Middle frontal gyrus (tissue), 1 donor: ENCODE measurements around the gene INSC.

Experiments
- DNase-seq: peaks from one replicate; pipeline ENCODE4 v3.0.0-alpha.2; 2015; ENCODE audit warnings: low spot score; ENCODE audit errors: extremely low spot score

The INSC gene

GRCh38 chr11:15215005-15215404 is 100.3 kb downstream of the INSC start:
- no peak for DNase-seq

DNA sequence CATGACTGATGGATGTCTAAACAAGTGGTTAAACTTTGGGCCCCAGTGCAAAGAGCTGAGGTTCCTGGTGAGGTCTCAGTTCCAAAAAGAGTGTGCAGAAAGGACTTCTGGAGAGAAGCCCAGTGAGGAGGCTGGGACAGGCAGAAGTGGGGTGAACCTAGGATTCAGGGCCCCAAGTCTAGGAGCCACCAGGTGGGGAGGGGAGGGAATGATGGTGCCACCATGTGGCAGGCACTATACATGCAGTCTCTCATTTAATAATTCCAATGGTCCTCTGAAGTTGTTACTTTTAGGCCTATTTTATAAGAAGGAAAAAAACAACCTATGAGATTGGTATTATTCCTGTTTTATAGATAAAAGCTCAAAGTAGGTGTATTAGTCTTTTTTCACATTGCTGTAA is 102.0 kb downstream of the INSC start:
- no peak for DNase-seq

GRCh38 chr11:15217416-15217815 is 102.7 kb downstream of the INSC start:
- no peak for DNase-seq

- no peak for DNase-seq
Measured at GRCh38 chr11:15222777-15223176, 108.1 kb downstream of the INSC start.

- no peak for DNase-seq
Measured at GRCh38 chr11:15223318-15223717, 108.6 kb downstream of the INSC start.

DNA sequence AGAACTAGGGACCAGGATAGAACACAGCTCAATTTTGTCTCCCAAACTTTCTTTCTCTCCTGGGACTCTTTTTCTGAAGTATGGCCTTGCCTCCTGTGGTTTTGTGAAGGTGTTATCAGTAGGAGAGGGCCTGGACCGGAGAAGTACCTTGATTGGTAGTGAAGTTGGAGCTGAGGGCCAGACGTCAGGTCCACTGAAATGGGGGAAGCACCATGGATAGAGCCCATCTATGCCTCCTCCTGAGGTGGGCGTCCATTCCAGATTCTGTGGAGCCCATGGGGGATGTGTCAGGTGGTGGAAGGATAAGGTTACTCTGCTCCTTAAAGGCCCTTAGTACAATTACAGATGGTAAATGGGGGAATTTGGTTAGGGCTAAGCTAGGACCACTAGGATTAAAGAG is 109.7 kb downstream of the INSC start:
- DNase-seq = no peak

- DNase-seq = no peak
Measured at GRCh38 chr11:15227011-15227410, 112.3 kb downstream of the INSC start.

- DNase-seq = no peak
Measured at GRCh38 chr11:15228331-15228849, 113.7 kb downstream of the INSC start.

DNA sequence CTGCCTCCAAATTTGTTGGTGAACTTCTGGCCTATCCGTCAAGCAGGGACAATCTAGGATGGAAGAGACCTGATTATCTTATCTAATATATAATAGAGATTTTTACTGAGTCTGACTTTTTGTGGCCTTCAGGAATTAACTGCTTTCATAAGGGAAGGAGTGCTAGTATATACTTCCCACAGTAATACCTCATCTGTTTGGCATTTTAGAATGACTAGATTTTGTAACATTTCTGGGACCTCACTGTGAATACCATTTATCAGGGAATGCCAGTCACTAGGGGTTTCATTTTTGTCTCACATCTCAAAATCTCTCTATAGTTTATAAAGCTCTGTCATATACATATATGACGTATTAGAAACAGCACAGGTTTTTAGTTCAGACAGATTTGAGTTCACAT is 114.3 kb downstream of the INSC start:
- DNase-seq = no peak

DNA sequence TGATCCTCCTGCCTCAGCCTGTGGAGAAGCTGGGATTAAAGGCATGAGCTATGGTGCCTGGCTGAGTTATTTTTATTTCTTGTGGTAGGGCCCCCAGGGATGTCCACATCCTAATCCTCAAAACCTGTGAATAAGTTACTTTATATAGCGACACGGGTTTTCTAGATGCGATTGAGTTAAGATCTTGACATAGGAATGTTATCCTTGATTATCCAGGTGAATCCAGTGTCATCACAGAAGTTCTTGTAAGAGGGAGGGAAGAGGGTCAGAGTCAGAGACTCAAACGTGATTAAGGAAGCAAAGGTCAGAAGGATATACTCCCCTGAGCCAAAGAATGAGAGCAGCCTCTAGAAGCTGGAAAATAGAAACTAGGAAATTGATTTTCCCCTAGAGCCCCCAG is 117.8 kb downstream of the INSC start:
- DNase-seq = no peak

- DNase-seq = no peak
Measured at GRCh38 chr11:15233371-15234165, 118.8 kb downstream of the INSC start.

DNA sequence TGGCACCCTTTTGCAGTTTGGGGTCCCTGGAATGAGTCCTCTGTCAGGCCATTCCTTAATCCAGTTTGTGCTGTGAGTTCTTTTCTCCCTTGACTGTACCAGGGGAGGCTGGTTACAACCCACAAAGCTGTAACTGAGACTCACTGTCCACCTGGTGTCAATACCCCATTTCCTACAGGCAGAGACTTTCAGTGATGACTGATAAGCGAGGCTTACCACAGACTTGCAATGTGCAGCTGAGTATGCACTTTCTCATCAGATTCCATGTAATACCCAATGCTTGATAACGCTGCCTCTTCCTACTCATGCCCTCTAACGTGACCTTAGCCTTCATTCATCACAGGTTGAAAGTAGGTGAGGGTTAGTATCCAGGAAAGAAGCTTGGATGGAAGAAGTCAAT is 120.1 kb downstream of the INSC start:
- DNase-seq = no peak

GRCh38 chr11:15236559-15236958 is 121.8 kb downstream of the INSC start:
- DNase-seq = no peak

GRCh38 chr11:15238856-15239255 is 124.1 kb downstream of the INSC start:
- no peak for DNase-seq

- DNase-seq = no peak
Measured at GRCh38 chr11:15248749-15249148, 134.0 kb downstream of the INSC start.

- no peak for DNase-seq
Measured at GRCh38 chr11:15258433-15259165, 143.9 kb downstream of the INSC start.

- no peak for DNase-seq
Measured at GRCh38 chr11:15266999-15267398, 152.3 kb downstream of the INSC start.

- no peak for DNase-seq
Measured at GRCh38 chr11:15268598-15268997, 153.9 kb downstream of the INSC start.

DNA sequence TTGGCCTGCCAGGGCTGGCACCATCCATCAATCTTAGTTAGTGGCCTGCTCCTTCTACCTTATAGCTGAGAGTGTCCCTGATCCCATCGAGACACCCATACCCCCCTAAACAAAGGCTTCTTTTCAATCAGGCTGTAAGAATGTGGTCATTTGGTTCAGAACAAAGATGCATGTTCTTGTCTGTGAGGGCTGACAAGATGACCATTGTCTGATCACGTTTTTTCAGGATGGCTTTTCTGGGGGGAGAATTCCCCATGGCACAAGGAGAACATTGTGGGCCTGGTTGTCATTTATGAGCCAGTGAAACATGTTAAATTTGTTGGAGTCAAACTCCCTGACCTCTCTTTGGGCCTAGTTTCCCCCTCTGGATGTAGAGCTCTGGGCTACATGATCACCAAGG is 160.4 kb downstream of the INSC start:
- no peak for DNase-seq

DNA sequence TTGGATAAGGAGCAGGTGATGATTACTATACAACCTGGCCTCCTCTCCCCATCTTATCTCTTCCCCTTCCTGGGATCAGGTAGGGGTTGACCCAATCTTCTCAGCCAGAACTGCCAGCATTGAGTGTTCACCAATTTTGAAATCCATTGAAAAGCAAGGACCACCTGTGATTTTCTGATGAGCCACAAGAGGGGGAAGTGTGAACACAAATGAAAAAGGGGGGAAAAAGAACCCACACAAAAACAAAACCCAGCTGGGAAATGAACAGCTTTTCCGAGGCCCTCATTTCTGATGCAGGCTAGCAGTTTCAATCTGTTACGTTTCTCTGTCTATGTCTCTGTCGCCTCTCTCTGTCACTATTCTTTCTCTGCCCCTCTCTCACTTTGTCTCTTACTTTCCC is 161.9 kb downstream of the INSC start:
- DNase-seq = no peak

DNA sequence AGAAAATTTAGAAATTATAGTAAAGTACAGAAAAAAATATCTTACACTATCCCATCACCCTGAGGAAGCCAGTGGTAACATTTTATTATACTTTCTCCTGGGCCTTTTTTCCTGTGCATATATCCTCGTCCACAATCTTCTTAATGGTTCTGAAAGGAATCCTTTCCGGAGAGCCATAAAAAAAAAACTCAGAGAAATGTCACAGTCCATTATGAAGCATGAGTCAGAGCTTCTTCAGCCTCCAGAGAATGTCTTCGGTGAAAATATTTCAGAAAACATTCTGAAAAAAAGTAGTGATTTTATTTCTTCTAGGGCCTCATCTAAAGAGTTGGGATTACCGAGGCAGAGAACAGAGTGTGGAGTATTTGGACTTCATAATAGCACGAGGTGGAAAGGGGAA is 163.4 kb downstream of the INSC start:
- DNase-seq = no peak

- DNase-seq = no peak
Measured at GRCh38 chr11:15280393-15280792, 165.7 kb downstream of the INSC start.

- no peak for DNase-seq
Measured at GRCh38 chr11:15282754-15283153, 168.0 kb downstream of the INSC start.
